ENCODE measurements around the gene HAUS7.

GRCh38 chrX:153406011-153406410 is 64.4 kb downstream of the HAUS7 start:
- TF ChIP-seq CTCF (IDR thresholded peaks at IDR 0.05): no peak
- no peak for TF ChIP-seq POLR2A (IDR thresholded peaks at IDR 0.05)
- no peak for TF ChIP-seq EP300 (IDR thresholded peaks at IDR 0.05)
- no peak for TF ChIP-seq POLR2AphosphoS5 (IDR thresholded peaks at IDR 0.05)

Data from stomach (tissue), 4 donors.